Right cardiac atrium (tissue), 5 donors: ENCODE results near the gene MGAT1. TPM values are rescaled to one million over a fixed set of nuclear protein-coding genes. Genes with fewer than 3 reads are reported as not detected.
"Not testable (repeated sequence)": the region's sequence is repeated elsewhere in the genome, so short reads cannot be mapped to it uniquely, and the experiment has no call there.

Experiments used
- ATAC-seq, 2 donors: fragments of 200-7000 bp; cut with Tn5 transposase; one replicate each; pipeline versions ENCODE4 v1.8.0 to v1.9.1; 2020; ENCODE audit warnings: moderate library complexity in 2 of 2, mild to moderate bottlenecking in 1 of 2
- DNase-seq, 3 donors: peaks; one replicate each; pipeline ENCODE4 v3.0.0-alpha.2; 2020
- H3K27ac ChIP-seq: one replicate; pipeline ENCODE4 v1.5.1; 2013; ENCODE audit warnings: mild to moderate bottlenecking, low read length, control low read depth, moderate library complexity
- H3K27me3 ChIP-seq: one replicate; pipeline ENCODE4 v1.6.1; 2013; ENCODE audit not compliant: control insufficient read depth, insufficient read depth
- H3K4me1 ChIP-seq: one replicate; pipeline ENCODE4 v1.6.1; 2013; ENCODE audit warnings: low read length; ENCODE audit not compliant: control insufficient read depth, insufficient read depth
- H3K4me3 ChIP-seq: one replicate; pipeline ENCODE4 v1.5.1; 2013; ENCODE audit warnings: low read length, control low read depth
- H3K9me3 ChIP-seq: one replicate; pipeline ENCODE4 v1.6.1; 2013; ENCODE audit warnings: low read length; ENCODE audit not compliant: control insufficient read depth
- WGBS: extraction: QIAGEN DNeasy Blood & Tissue Kit; methylation state at CpG from one replicate; pipeline ENCODE4 v1.1.7; 2013; 5-methylcytosine and 5-hydroxymethylcytosine counted together
- intact Hi-C, 4 donors: fragments of 100-400 bp; cut with DNase I; formaldehyde crosslinking; loops; one replicate each; pipeline versions ENCODE4 v1.11.0 to v1.14.0; 2022 to 2023
- polyA plus RNA-seq: library from polyadenylated mRNA; stranded (reverse); fragments of 200-250 nt; gene quantifications from one replicate; pipeline ENCODE4 v1.2.3, GENCODE V29; 2013
- total RNA-seq, 4 donors: library from RNA; stranded (reverse); fragmentation: NEBNext Ultra II Directional; extraction: Animal tissue kit (Norgen Biotek cat#: 25700); gene quantifications; one replicate each; pipeline ENCODE4 v1.2.1, GENCODE V29; 2021
- donor health status: healthy with polysubstance abuse.
- donor health status: DM: no; HTN: yes; CAD: no.
- donor health status: DM: no; HTN: no; CAD: no.
- donor health status: DM: no; HTN: yes; CAD: no; lungs with severe emphysema.
- donor health status: DM: yes; HTN: yes; CAD: no.

MGAT1 gene
- total and polyA plus RNA-seq, 5 donors, result 74.3 to 119 (median 87.6) TPM

GRCh38 chr5:180792287-180792964 lies 10.2 kb downstream of the MGAT1 start:
- no peak overlapping the region for H3K4me3 ChIP-seq
- H3K27me3 ChIP-seq, result no peaks in the 10 kb centered on the region
- no peaks in the 10 kb centered on the region for H3K9me3 ChIP-seq
- peaks cover 6% of the 10 kb centered on the region for H3K4me1 ChIP-seq
- WGBS, result 85% methylated on average over 60 of the region's 60 CpGs
- ATAC-seq, result peak in 1 of 2 donors; percentile 4
- intact Hi-C loops, result loop anchor here in 1 of 4 donors (10.0 kb wide), 1 partner anchor 52 kb away; no protein-coding TSS in a partner anchor
- H3K27ac ChIP-seq, result no peak overlapping the region
- peak in 1 of 3 donors; percentile 60 for DNase-seq

DNA sequence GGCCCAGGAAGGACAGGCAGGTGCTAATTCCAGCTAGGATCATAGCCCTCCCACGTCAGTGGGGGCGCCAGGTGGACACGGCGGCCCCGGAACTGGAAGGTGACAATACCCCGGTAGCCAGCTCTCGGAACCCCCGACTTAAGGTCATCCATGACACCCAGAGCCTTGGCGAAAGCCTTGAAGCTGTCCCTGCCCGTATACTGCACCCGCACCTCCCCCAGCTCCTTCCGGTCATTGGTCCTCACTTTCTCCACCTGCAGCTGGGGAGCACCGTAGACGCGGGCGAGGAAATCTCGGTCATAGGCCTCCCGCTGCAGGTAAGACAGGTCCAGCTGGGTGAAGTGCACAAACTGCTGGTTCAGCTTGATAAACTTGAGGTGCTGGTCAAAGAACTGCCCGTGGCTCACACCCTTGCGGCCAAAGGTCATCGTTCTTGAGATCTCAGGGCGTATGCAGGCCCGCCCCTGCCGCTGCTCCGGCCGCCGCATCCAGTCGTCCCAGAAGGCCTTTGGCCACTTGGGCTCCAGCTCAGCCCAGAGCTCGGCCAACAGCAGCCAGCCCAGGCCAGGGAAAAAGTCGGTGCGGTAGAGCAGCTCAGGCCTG lies 10.9 kb downstream of the MGAT1 start:
- peaks cover 7% of the 10 kb centered on the region for H3K4me1 ChIP-seq
- no peak for ATAC-seq
- WGBS, result 88% methylated on average over 31 of the region's 31 CpGs

DNA sequence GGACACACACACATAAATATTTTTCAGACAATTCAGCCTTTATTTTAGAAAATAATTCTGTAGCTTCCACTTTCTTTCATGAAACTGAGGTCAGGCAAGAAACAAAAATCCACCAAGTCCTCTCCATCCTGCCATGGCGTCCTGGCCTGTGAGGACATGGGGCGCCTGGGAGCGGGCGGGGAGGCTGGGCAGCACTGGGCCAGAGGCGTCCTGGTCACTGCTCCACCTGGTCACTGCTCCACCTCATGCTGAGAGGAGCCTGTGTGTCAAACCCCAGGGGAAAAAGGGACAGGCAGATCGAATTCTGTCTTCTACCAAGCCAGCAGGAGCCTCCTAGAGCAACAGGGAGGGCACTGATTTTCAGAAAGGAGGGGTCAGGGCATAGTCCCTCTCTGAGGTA lies 12.1 kb downstream of the MGAT1 start:
- Histone ChIP-seq H3K27ac (no peak overlapping the region), H3K4me3 (no peak overlapping the region), H3K4me1 (peaks cover 11% of the 10 kb centered on the region), H3K9me3 (no peaks in the 10 kb centered on the region), H3K27me3 (no peaks in the 10 kb centered on the region)
- 86% methylated on average over 6 of the region's 6 CpGs for WGBS
- no peak for ATAC-seq
- intact Hi-C loops, result loop anchor here in 1 of 4 donors (10.0 kb wide), 1 partner anchor 54 kb away; no protein-coding TSS in a partner anchor
- no peak for DNase-seq

More for the DNA sequence above, 10.9 kb downstream of the MGAT1 start:
- peak in 1 of 3 donors; percentile 51 for DNase-seq
- intact Hi-C loops, result loop anchor here in 1 of 4 donors (10.0 kb wide), 1 partner anchor 53 kb away; no protein-coding TSS in a partner anchor
- no peak overlapping the region for H3K27ac ChIP-seq
- H3K27me3 ChIP-seq, result no peaks in the 10 kb centered on the region
- no peak overlapping the region for H3K4me3 ChIP-seq
- no peaks in the 10 kb centered on the region for H3K9me3 ChIP-seq

- no peak overlapping the region for H3K4me3 ChIP-seq
- no peaks in the 10 kb centered on the region for H3K27me3 ChIP-seq
- no peak overlapping the region for H3K27ac ChIP-seq
- no peak for DNase-seq
- intact Hi-C loops, result loop anchor here in 1 of 4 donors (10.0 kb wide), 1 partner anchor 55 kb away; no protein-coding TSS in a partner anchor
- no peaks in the 10 kb centered on the region for H3K9me3 ChIP-seq
- ATAC-seq, result no peak
- WGBS, result 71% methylated on average over 8 of the region's 8 CpGs
- peaks cover 16% of the 10 kb centered on the region for H3K4me1 ChIP-seq
Measured at GRCh38 chr5:180790020-180790419, 12.6 kb downstream of the MGAT1 start.

DNA sequence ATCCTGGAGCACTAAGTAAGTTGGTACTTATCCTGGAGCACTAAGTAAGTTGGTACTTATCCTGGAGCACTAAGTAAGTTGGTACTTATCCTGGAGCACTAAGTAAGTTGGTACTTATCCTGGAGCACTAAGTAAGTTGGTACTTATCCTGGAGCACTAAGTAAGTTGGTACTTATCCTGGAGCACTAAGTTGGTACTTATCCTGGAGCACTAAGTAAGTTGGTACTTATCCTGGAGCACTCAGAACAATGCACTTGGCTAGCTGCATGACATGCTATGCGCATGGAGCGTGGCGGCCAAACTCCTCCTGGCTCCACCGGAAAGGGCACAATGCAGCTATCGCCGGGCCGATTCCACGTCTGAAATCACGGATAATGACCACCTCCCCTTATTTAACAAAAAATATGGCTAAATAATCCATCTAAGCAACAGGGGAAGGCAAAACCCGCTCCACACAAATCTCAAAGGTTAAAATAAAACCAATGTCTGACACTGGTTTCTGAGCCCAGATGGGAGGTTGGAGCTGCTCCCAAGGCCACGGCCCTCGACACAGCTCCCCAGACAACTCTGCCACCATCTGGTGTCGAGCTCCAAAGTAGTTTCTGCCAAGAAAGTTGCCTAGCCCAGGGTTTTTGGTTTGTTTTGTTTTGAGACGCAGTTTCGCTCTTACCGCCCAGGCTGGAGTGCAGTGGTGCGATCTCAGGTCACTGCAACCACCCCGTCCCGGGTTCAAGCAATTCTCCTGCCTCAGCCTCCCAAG lies 13.8 kb downstream of the MGAT1 start:
- H3K9me3 ChIP-seq, DNase-seq, ATAC-seq, H3K27me3 ChIP-seq, H3K27ac ChIP-seq, H3K4me3 ChIP-seq: not testable (repeated sequence)
- intact Hi-C loops, result loop anchor here in 3 of 4 donors (10.0 kb wide), 2 partner anchors 246 to 366 kb away; no protein-coding TSS in a partner anchor
- H3K4me1 ChIP-seq, result peaks cover 16% of the 10 kb centered on the region
- WGBS, result 88% methylated on average over 19 of the region's 19 CpGs

DNA sequence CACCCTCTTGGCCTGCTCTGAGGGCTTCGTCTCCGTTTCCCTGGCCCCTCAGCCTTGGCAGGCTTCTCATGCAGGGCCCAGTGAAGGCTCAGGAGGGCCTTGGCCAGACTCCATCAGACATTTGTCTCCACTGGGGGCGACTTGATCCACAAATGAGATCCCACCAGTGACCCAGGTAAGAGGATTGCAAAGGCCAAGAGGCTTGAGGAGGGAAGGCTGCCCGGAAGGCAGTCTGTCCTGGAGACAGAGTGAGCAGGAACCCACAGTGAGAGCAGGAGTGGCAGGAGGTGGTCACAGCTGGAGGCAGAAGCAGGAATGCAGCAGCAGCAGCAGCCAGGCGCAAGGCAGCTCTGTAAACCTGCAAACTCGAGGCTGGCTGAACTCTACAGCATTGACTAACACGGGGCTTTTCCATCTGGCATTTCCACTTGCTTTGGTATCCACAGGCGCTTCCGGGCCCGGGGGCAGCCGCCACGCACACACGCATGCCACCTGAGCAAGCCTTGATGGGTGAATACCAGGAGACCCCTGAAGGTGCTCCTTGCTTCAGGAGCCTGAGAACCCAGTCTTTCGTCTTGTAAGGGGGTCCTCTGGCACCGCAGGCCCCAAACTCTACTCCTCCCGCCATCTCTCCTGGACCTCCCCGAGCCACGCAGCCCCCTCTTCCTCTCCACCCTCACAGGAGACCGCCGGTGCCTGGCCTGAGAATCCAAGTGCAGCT lies 14.7 kb downstream of the MGAT1 start:
- H3K27ac ChIP-seq, result no peak overlapping the region
- intact Hi-C loops, result loop anchor here in 3 of 4 donors (10.0 kb wide), 2 partner anchors 247 to 367 kb away; no protein-coding TSS in a partner anchor
- no peaks in the 10 kb centered on the region for H3K27me3 ChIP-seq
- DNase-seq (peak in 1 of 3 donors; percentile 52), ATAC-seq (no peak)
- 71% methylated on average over 20 of the region's 20 CpGs for WGBS
- H3K4me1 ChIP-seq, result peaks cover 16% of the 10 kb centered on the region
- H3K4me3 ChIP-seq, result no peak overlapping the region
- H3K9me3 ChIP-seq, result no peaks in the 10 kb centered on the region

DNA sequence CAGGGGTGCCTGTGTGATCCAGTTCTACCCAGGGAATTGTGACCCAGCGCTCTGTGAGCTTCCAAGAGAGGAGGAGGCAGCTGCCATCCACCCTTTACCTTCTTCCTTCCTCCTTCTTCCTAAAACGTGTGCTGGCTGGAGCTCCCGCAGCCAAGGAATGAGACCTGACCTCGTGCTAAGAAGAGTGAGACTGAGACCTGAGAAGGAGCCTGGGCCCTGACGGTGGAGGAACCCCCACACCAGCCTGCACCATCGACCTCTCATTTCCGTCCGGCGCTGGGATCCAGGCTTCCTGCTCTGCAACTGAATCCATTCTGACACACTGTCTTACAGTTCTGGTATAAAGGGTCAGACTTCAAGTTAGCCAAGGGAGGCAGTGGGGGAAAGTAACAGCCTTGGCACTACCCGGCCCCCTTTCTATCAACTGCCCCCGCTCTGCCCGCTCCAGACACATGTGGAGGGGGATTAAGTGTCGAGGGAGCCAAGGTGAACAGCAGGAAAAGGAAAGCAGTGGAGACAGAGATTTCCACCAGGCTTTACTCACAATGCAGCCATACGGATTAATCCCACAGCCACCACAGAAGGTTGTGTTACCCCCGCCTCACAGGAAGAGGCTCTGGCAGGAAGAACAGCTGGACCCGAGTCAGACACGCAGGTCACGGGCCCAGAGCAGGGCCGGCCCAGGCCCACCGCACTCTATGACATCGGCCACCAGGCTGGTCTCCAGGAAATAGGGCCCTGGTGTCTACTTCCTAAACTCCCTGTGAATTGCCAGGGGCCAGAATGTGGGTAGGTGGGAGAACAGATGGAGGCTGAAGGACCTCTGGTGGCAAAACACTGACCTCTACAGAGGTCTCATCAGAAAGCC lies 15.8 kb downstream of the MGAT1 start:
- peak; percentile 23 to 34 for ATAC-seq
- H3K27me3 ChIP-seq, result no peaks in the 10 kb centered on the region
- peaks cover 16% of the 10 kb centered on the region for H3K4me1 ChIP-seq
- 34% methylated on average over 21 of the region's 21 CpGs for WGBS
- intact Hi-C loops, result loop anchor here in 3 of 4 donors (10.0 kb wide), 2 partner anchors 248 to 368 kb away; no protein-coding TSS in a partner anchor
- peak overlapping the region; percentile 71 for H3K27ac ChIP-seq
- peak in 2 of 3 donors; percentile 66 for DNase-seq
- no peaks in the 10 kb centered on the region for H3K9me3 ChIP-seq
- no peak overlapping the region for H3K4me3 ChIP-seq

- WGBS, result 18% methylated on average over 5 of the region's 5 CpGs
- Histone ChIP-seq H3K4me1 (peaks cover 16% of the 10 kb centered on the region), H3K27me3 (no peaks in the 10 kb centered on the region), H3K9me3 (no peaks in the 10 kb centered on the region), H3K27ac (peak overlapping the region; percentile 71), H3K4me3 (no peak overlapping the region)
- ATAC-seq, result peak; percentile 54 to 61
- intact Hi-C loops, result loop anchor here in 3 of 4 donors (10.0 kb wide), 2 partner anchors 249 to 369 kb away; no protein-coding TSS in a partner anchor
- peak in 2 of 3 donors; percentile 61 to 70 for DNase-seq
Measured at GRCh38 chr5:180785794-180786221, 16.8 kb downstream of the MGAT1 start.

GRCh38 chr5:180785121-180785781 lies 17.4 kb downstream of the MGAT1 start:
- H3K9me3 ChIP-seq, result no peaks in the 10 kb centered on the region
- WGBS, result 44% methylated on average over 15 of the region's 15 CpGs
- no peak overlapping the region for H3K4me3 ChIP-seq
- intact Hi-C loops, result loop anchor here in 3 of 4 donors (10.0 kb wide), 2 partner anchors 250 to 370 kb away; no protein-coding TSS in a partner anchor
- H3K27ac ChIP-seq, result peak overlapping the region; percentile 71
- no peaks in the 10 kb centered on the region for H3K27me3 ChIP-seq
- H3K4me1 ChIP-seq, result peaks cover 16% of the 10 kb centered on the region
- peak; percentile 61 for ATAC-seq
- peak in 2 of 3 donors; percentile 69 to 71 for DNase-seq
